HG03045 (cell line): ENCODE results near the gene CCL15.
"Not testable (repeated sequence)": the region's sequence is repeated elsewhere in the genome, so short reads cannot be mapped to it uniquely, and the experiment has no call there.

Experiments
- ATAC-seq: cut with Tn5 transposase; IDR thresholded peaks from one replicate; pipeline ENCODE4 v1.9.1; 2021; ENCODE audit warnings: mild to moderate bottlenecking, moderate library complexity; ENCODE audit not compliant: unreplicated experiment

Gene CCL15

DNA sequence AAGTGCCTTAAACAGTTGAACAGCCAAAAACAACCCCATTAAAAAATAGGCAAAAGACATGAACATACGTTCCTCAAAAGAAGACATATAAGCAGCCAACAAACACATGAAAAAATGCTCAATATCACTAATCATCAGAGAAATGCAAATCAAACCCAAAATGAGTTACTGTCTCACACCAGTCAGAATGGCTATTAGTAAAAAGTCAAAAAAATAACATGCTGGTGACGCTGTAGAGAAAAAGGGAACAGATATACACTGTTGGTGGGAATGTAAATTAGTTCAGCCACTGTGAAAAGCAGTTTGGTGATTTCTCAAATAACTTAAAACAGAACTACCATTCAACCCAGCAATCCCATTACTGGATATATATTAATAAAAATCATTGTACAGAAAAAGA lies 6.0 kb downstream of the CCL15 start:
- ATAC-seq = not testable (repeated sequence)

DNA sequence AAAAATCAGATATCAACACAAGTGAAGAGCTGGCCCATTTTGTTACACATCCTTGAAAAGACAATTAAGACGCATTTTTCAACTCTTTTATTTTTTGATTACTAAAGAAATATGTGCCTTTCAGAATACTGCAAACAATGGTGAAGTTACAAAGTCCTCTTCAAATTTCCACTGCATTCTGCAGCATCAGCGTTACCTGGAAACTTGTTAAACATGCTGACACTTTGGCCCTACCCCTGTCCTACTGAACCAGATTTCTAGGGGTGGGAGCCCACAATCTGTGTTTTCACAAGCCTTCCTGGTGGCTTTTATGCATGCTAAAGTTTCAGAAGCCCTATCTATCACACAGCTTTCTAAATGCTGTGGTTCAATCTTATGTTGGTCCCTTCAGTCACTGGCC lies 10.3 kb downstream of the CCL15 start:
- ATAC-seq = no peak

DNA sequence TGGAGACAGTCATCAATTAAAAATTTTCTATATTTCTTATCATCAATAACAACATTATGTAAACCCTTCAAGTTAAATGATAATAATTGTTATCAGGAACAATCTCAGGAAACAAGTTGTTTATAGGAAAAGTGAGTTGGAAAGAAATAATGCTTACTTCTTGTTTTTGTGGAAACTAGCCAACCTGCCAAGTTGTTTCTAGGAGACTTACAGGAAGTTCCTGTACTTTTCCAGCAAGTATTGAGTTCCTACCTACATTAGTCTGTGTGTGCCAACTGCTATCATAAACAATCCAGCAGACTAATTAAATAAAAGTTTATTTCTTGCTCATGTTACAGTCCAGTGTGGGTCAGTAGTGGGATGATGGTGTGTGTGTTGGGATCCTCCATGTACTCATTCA lies 13.2 kb downstream of the CCL15 start:
- no peak for ATAC-seq

DNA sequence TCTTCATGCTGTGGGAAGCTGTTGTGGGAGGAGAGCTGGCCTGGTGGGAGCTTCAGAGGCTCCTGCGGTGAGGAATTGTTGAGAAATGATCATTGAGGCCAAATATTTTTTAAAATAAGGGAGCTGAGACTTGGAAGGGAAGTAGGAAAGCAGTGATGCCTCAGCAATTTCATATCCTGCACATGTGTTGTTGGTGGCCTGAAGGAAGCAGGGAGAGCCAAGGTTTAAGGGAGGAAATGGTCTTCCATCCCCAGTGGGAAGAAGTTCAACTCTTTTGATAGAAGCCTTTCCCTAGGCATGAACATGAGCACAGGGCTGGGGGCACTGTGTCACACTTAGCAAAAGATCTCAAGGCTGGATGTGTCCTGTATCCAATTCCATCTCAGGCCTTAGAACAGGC lies 14.7 kb downstream of the CCL15 start, which contains the start of gene CCL14:
Gene CCL14 (minus strand): TSS at position 87 of the 400 bp plus-strand sequence. CDS start 80 bp downstream, at position 7.
- no peak for ATAC-seq

GRCh38 chr17:35984140-35984539 lies 17.2 kb downstream of the CCL15 start:
- ATAC-seq = no peak

DNA sequence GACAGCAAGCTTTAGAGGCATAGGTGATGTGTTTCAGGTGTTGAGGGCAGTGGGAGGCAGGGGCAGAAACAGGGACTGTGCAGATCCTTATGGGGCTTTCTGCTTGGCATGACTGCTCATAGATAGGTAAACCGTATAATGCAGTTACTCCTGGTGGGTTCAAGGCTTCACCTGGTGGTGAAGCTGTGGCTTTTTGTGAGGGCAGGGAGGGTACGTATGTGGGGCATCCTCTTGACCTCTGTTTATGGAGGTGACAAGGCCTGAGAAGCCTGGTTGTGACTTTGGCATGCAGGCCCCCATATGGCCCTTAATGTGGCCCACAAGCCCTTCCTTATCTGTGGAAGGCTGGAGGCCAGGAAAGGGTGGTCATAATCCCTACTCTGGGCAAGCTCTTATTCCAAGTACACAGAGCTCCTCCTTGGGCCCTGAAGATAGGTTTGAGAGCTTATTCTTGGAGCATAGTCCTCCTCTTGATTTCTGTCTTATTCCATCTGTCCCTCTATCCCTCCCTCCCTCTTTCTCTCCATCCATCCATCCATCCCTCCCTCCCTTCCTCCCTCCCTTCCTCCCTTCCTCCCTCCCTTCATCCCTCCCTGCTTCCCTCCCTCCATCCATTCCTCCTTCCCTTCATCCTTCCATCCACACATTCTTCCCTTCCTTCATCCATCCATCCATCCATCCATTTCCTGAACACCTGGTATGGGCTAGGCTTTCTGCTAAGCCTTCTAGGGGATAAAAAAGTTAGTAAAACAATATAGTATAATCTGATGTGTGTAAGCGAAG lies 18.8 kb downstream of the CCL15 start:
- ATAC-seq = no peak

GRCh38 chr17:35981908-35982330 lies 19.4 kb downstream of the CCL15 start:
- ATAC-seq = no peak

DNA sequence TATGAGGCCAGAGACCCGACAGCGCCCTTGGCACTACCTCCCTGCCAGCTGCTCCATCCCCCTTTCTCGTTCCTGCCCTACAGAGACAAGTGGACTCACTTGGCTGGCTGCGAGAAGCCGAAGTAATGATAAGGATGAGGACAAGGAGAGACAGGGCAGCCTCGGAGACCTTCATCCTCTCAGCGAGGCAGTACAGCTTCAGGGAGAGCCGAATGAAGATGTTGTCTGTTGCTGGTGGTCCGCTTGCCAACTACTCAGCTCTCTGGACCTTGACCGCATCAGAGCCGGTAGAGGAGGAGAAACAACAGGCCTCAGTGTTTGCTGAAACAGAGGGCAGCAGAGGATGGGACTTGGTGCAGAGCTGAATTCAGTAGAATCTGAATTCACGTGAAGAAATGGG lies 20.1 kb downstream of the CCL15 start, which contains the start of gene CCL16:
Gene CCL16 (minus strand): TSS at position 252 of the 400 bp plus-strand sequence. CDS start 77 bp downstream, at position 175.
- no peak for ATAC-seq

DNA sequence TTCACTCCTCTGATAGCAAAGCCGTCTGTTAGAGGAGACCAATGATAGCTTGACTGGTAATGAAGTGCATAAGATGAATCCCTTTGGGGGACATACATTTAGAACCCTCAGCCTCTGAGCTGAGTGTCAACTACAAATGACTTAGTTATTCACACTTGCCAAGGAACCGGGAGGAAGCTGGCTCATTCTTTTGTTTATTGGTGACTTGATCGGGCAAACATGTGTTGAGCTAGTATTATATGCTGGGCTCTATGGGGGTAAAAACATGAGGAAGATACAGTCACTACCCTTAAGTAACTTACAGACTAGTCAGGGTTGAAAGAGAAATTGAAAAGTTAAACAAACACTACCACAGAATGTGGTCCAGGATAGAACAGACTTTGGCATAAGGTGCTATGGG lies 23.0 kb downstream of the CCL15 start:
- ATAC-seq = no peak

GRCh38 chr17:35977509-35977908 lies 23.8 kb downstream of the CCL15 start:
- no peak for ATAC-seq

DNA sequence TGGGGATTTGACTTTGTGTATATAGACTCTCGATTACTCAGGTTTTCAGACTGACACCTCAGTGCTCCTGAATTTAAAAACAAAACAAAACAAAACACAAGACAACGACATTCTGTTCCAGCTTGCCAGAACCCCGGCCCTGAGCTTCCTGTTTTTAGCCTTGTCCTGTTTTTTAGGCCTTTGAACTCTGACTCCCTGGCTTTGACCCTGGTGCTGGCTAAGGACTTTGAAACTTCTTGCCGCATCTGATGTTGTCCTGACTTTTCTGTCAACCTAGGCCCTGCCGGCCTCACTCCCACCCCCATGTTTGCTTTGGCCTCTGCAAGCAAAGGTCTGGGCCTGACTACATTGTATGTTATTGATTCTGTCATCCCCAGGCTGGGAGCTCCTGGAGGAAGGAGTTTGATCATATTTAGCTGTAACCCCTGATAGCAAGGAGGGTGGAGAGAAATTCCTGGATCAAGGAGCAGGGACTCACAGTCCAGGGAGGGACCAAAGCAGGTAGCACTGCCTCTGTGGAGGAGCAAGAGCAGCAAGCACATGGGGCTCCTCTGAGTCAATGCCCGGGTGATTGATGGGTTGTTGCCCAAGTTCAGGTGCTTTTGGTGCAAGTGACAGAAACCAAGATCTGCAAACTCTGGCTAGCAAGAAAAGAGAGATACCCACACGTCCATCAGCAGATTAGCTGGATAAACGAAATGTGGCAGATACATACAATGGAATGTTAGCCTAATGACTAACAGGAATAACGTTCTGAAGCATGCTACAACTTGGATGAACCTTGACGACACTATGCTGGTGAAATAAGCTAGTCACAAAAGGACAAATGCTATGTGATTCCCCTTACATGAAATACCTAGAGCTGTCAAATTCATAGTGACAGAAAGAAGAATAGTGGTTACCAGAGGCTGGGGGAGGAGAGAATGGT lies 27.8 kb downstream of the CCL15 start:
- no peak for ATAC-seq

DNA sequence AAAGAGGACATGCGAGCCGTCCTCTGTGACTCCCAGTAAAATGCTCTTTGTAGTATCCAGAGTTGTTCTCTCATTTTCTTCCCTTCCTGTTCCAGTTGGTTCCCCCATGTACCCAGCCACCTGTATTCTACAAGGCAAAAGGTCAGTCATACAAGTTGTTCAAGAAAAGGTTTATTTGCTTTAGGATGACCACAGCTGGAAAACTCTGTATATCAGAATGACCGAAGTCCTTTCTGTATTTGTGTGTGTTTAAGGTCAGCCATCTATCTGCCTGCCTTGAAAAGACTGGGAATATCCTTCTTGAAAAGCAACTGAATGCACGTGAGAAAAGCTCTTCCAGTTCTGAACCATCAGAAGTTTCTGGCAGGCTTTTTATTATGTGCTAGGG lies 28.4 kb downstream of the CCL15 start:
- no peak for ATAC-seq

- ATAC-seq = no peak
Measured at GRCh38 chr17:35972535-35972934, 28.8 kb downstream of the CCL15 start.

- no peak for ATAC-seq
Measured at GRCh38 chr17:35972066-35972465, 29.3 kb downstream of the CCL15 start.

DNA sequence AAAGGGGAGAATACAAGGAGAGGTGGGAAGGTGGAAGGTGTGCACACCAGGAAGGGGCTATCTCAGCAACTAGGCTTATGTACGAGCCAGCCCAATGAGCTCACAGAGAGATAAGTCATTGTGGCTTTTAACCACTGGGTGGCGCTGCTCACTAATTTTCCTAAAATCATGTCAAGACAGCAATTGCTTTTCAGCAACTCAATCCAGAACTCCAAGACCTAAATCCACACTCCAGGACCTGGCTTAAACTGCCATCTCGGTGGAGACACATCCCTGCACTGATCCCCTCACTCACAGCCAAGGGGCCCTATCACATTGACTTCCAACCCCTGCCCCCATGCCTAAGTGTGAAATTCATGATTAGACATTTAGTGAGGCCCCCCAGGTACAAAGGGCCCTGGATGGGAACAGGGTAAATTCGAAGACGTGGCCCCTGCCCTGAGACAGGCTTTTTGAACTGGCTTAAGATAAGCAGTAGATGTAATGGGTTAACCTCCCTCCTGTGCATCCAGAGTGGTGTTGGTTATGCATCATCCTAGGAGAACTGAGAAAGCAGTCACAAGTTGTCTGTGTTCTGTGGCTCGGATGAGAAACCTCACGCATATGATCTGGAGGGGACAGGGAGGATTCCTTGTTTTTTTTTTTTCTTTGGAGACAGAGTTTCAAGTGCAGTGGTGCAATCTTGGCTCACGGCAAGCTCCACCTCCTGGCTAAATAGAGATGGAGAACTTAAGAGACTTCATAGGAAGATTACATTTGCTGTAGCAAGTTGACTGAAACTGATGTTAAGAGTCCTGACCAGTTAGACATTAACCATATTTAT lies 31.6 kb downstream of the CCL15 start:
- ATAC-seq = no peak

- ATAC-seq = no peak
Measured at GRCh38 chr17:35968520-35969054, 32.8 kb downstream of the CCL15 start.

- no peak for ATAC-seq
Measured at GRCh38 chr17:35965272-35965671, 36.1 kb downstream of the CCL15 start.

- ATAC-seq = no peak
Measured at GRCh38 chr17:35963663-35964062, 37.7 kb downstream of the CCL15 start.

- ATAC-seq = no peak
Measured at GRCh38 chr17:35953720-35954119, 47.6 kb downstream of the CCL15 start.

DNA sequence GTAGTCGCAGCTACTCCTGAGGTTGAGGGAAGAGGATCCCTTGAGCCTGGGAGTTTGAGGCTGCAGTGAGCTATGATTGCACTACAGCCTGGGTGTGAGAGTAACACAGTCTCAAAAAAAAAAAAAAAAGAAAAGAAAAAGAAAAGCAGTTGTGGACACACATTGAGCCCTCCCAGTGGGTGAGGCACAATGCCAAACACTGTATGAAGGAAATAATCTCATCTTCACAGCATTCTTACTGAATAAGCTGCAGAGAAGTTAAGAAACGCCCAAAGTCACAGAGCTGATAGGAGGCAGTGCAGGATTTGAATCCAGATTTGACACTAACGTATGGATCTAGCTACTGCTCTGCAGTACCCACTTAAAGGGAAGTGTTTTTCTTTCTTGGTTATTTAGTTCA lies 52.0 kb downstream of the CCL15 start:
- ATAC-seq = no peak

DNA sequence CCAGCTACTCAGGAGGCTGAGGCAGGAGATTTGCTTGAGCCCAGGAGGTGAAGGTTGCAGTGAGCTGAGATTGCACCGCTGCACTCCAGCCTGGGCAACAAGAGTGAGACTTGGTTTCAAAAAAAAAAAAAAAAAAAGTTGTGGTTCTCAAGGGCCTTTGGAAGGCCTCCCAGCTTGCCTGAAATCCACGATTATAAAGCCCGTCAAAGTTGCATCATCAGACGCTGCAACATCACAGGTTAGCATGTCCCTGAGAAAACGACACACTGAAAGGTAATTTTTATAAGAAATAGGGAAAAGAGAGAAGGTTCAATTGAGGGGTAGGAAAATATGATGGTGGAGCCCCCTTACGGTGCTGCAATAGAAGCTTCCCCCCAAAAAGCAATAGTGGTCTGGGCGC lies 53.3 kb downstream of the CCL15 start:
- no peak for ATAC-seq
